SK-N-SH (cell line): ENCODE results near the gene PERM1. TPM values are rescaled to one million over a fixed set of nuclear protein-coding genes. Genes with fewer than 3 reads are reported as not detected.

Source experiments
- CTCF ChIA-PET: fragments of 300-600, 350-600 bp; formaldehyde crosslinking; extraction: SDS; loops from one replicate; lab custom pipeline; 2021; lab: Yijun Ruan, JAX
- POLR2A ChIA-PET: fragments of 350-600 bp; sonication (Branson Sonifier 250); formaldehyde crosslinking; extraction: SDS; loops from one replicate; lab custom pipeline; 2020; ENCODE audit warnings: antibody characterized with exemption, inconsistent platforms; lab: Yijun Ruan, JAX
- DNase-seq: peaks from one replicate; pipeline ENCODE4 v3.0.0; 2012
- H2AFZ ChIP-seq: fragments of 200-600 bp; sonication (generic); 2 replicates; pipeline ENCODE4 v1.8.1; 2016; ENCODE audit warnings: antibody characterized with exemption, mild to moderate bottlenecking, low read depth
- H3F3A ChIP-seq: fragments of 200-600 bp; sonication (generic); replicated peaks from 2 replicates; pipeline ENCODE3; 2016; ENCODE audit warnings: antibody characterized with exemption, mild to moderate bottlenecking; ENCODE audit not compliant: insufficient read depth
- H3K27ac ChIP-seq, 2 experiments: fragments of 200-500 bp in 1 of 2; fragments of 200-600 bp in 1 of 2; sonication (Bioruptor generic) in 1 of 2; sonication (generic), shearing (Covaris generic) in 1 of 2; 2 replicates each; pipeline versions ENCODE4 v1.5.1 to v1.6.1; 2014 to 2016; ENCODE audit warnings: low read depth in 2 of 2, inconsistent platforms in 1 of 2, low read length in 1 of 2, mild to moderate bottlenecking in 1 of 2, mixed read lengths in 1 of 2
- H3K27me3 ChIP-seq: fragments of 200-600 bp; sonication (generic), shearing (Covaris generic); 2 replicates; pipeline ENCODE4 v1.6.1; 2016; ENCODE audit warnings: mixed run types; ENCODE audit not compliant: insufficient read depth
- H3K36me3 ChIP-seq, 2 experiments: fragments of 200-500 bp in 1 of 2; fragments of 200-600 bp in 1 of 2; sonication (Bioruptor generic) in 1 of 2; sonication (generic) in 1 of 2; replicated peaks in 1 of 2; 2 replicates each; pipeline versions ENCODE3 to v1.5.1; 2014 to 2016; ENCODE audit warnings: low read length in 1 of 2, mild to moderate bottlenecking in 1 of 2; ENCODE audit not compliant: insufficient read depth in 2 of 2, control insufficient read depth in 1 of 2
- H3K4me1 ChIP-seq, 2 experiments: fragments of 200-500 bp in 1 of 2; fragments of 200-600 bp in 1 of 2; sonication (Bioruptor generic) in 1 of 2; sonication (generic), shearing (Covaris generic) in 1 of 2; 2 replicates each; pipeline versions ENCODE4 v1.5.1 to v1.6.1; 2014 to 2016; ENCODE audit warnings: low read depth in 1 of 2, low read length in 1 of 2, mixed run types in 1 of 2; ENCODE audit not compliant: insufficient read depth in 2 of 2, control insufficient read depth in 1 of 2
- H3K4me2 ChIP-seq: fragments of 200-600 bp; sonication (generic), shearing (Covaris generic); 2 replicates; pipeline ENCODE4 v1.6.1; 2017; ENCODE audit warnings: mixed run types
- H3K4me3 ChIP-seq, 2 experiments: fragments of 200-500 bp in 1 of 2; fragments of 200-600 bp in 1 of 2; sonication (Bioruptor generic) in 1 of 2; sonication (generic), shearing (Covaris generic) in 1 of 2; 2 replicates each; pipeline versions ENCODE4 v1.5.1 to v1.8.1; 2014 to 2016; ENCODE audit warnings: low read depth in 2 of 2, inconsistent platforms in 1 of 2, low read length in 1 of 2, mild to moderate bottlenecking in 1 of 2, mixed read lengths in 1 of 2, moderate library complexity in 1 of 2
- H3K79me2 ChIP-seq: fragments of 200-600 bp; sonication (generic); 2 replicates; pipeline ENCODE4 v1.8.1; 2017; ENCODE audit warnings: mild to moderate bottlenecking; ENCODE audit not compliant: insufficient read depth
- H3K9ac ChIP-seq: fragments of 200-600 bp; sonication (generic); 2 replicates; pipeline ENCODE4 v1.6.1; 2017; ENCODE audit warnings: mixed run types
- H3K9me2 ChIP-seq: fragments of 200-600 bp; sonication (generic); 2 replicates; pipeline ENCODE4 v1.6.1; 2017; ENCODE audit warnings: mixed run types
- H3K9me3 ChIP-seq: fragments of 200-600 bp; sonication (generic); 2 replicates; pipeline ENCODE4 v1.6.1; 2017; ENCODE audit warnings: mixed run types, mild to moderate bottlenecking, moderate library complexity
- H4K20me1 ChIP-seq: fragments of 200-600 bp; sonication (generic); 2 replicates; pipeline ENCODE4 v1.6.1; 2017; ENCODE audit warnings: mild to moderate bottlenecking, mixed run types; ENCODE audit not compliant: insufficient read depth
- CHD2 ChIP-seq: fragments of 150-350 bp; IDR thresholded peaks from 2 replicates; pipeline ENCODE4 v1.6.1; 2018; ENCODE audit warnings: low read length; ENCODE audit not compliant: partially characterized antibody
- ELF1 ChIP-seq: IDR thresholded peaks from 2 replicates; pipeline ENCODE4 v1.4.0; 2012
- EP300 ChIP-seq, 2 experiments: IDR thresholded peaks; 2 replicates each; pipeline versions ENCODE4 v1.4.0 to v1.6.1; 2012; ENCODE audit warnings: borderline replicate concordance in 1 of 2, low read depth in 1 of 2, low read length in 1 of 2
- FOSL2 ChIP-seq: IDR thresholded peaks from 2 replicates; pipeline ENCODE4 v1.4.0; 2012; ENCODE audit warnings: low read depth, mild to moderate bottlenecking, moderate library complexity, borderline replicate concordance
- GABPA ChIP-seq: IDR thresholded peaks from 2 replicates; pipeline ENCODE4 v1.4.0; 2012; ENCODE audit warnings: low read depth, mild to moderate bottlenecking
- GATA2 ChIP-seq: sonication (generic); formaldehyde crosslinking; IDR thresholded peaks from 2 replicates; pipeline ENCODE4 v1.5.0; 2020; ENCODE audit warnings: mild to moderate bottlenecking, missing genetic modification reagents
- JUND ChIP-seq: IDR thresholded peaks from 2 replicates; pipeline ENCODE4 v1.4.0; 2012
- POLR2AphosphoS5 ChIP-seq: IDR thresholded peaks from 2 replicates; pipeline ENCODE4 v1.6.1; 2012; ENCODE audit warnings: low read depth, low read length
- RFX5 ChIP-seq: IDR thresholded peaks from 2 replicates; pipeline ENCODE4 v1.6.1; 2012; ENCODE audit warnings: mild to moderate bottlenecking, improper control_type of control experiment, low read length
- RXRA ChIP-seq: IDR thresholded peaks from 2 replicates; pipeline ENCODE4 v1.4.0; 2012; ENCODE audit warnings: low read depth, mild to moderate bottlenecking, borderline replicate concordance
- SIN3A ChIP-seq: IDR thresholded peaks from 2 replicates; pipeline ENCODE4 v1.6.1; 2012; ENCODE audit warnings: low read depth, mild to moderate bottlenecking, low read length, moderate library complexity, borderline replicate concordance
- TEAD4 ChIP-seq: IDR thresholded peaks from 2 replicates; pipeline ENCODE4 v1.4.0; 2012; ENCODE audit warnings: mild to moderate bottlenecking, borderline replicate concordance; ENCODE audit not compliant: insufficient read depth
- YY1 ChIP-seq: IDR thresholded peaks from 2 replicates; pipeline ENCODE4 v1.4.0; 2012; ENCODE audit warnings: low read depth, mild to moderate bottlenecking
- whole genome bisulfite sequencing: methylation state at CpG from one replicate; pipeline ENCODE4 v1.1.6; 2017; ENCODE audit warnings: low lambda C conversion rate; 5-methylcytosine and 5-hydroxymethylcytosine counted together
- polyA plus RNA-seq, 3 experiments: library from polyadenylated mRNA; depleted of rRNA; stranded (reverse); fragments of >200 nt; gene quantifications; 2 replicates each; pipeline ENCODE4 v1.2.3, GENCODE V29; 2012
- TF ChIP-seq, protein P1 (sequence below): IDR thresholded peaks from 2 replicates; pipeline ENCODE4 v1.4.0; 2012; ENCODE audit warnings: low read depth, borderline replicate concordance
- TF ChIP-seq, protein P2 (sequence below): IDR thresholded peaks from 2 replicates; pipeline ENCODE4 v1.4.0; 2012; ENCODE audit warnings: low read depth, borderline replicate concordance
- TF ChIP-seq, protein P3 (sequence below): fragments of 150-350 bp; IDR thresholded peaks from 2 replicates; pipeline ENCODE4 v1.6.1; 2017; ENCODE audit warnings: antibody characterized with exemption, low read length, low read depth, borderline replicate concordance
- TF ChIP-seq, protein P4 (sequence below): fragments of 200-600 bp; sonication (generic); IDR thresholded peaks from 2 replicates; pipeline ENCODE4 v1.6.1; 2017; ENCODE audit warnings: antibody characterized with exemption, mild to moderate bottlenecking, moderate library complexity
- TF ChIP-seq, protein P5 (sequence below): fragments of 150-350 bp; IDR thresholded peaks from 2 replicates; pipeline ENCODE4 v1.6.1; 2016; ENCODE audit warnings: mild to moderate bottlenecking, low read depth, low read length
- TF ChIP-seq, protein P6 (sequence below): IDR thresholded peaks from 2 replicates; pipeline ENCODE4 v1.6.1; 2012; ENCODE audit warnings: mild to moderate bottlenecking, low read depth, low read length, moderate library complexity

PERM1 gene
- polyA plus RNA-seq, 1 of the 3 experiments (the other 2 are of a cell fraction) = 0.25 TPM

DNA sequence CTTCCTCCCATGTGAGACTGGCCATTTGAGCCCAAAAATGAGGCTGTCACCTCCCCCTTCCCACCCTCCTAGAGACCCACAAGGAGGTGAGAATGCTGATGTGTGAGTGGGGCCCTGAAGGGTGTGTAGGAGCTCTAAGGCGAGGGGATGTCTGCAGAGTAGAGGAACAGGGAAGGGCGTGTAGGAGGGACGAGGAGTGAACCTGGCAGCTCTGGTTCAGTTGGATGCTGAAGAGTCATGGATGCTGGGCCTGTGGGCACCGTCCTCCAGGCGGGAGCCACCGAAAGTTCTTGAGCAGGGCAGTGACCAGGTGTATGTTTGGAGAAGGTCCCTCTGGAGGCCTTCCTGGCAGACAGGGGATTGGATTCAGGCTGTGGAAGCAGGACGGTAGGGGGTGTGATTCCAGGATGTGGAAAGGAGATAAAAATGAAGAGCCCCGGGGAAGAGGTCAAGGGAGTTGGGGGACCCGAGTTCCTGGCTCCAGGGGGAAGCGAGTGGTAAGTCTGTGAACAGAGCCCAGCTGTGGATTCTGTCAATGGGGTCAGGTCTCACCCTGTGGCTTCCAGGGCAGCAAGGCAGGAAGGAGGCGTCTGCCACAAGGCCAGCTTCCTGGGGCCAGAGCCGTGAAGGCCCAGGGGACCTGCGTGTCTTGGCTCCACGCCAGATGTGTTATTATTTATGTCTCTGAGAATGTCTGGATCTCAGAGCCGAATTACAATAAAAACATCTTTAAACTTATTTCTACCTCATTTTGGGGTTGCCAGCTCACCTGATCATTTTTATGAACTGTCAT lies 50.3 kb downstream of the PERM1 start:
- Histone ChIP-seq H3K27ac (no peak overlapping the region), H3K9me3 (no peaks in the 10 kb centered on the region), H3K4me1 (peaks cover 0 to 12% of the 10 kb centered on the region in 2 experiments; a peak in 1 of 4 replicates), H3K4me2 (no peak overlapping the region), H3K79me2 (no peaks in the 10 kb centered on the region)
- CTCF ChIA-PET = interaction anchor here (0.9 to 6.6 kb wide), 5 partner anchors 8 to 70 kb away, joined by 4 to 49 read pairs (median 15); no protein-coding TSS in a partner anchor
- TF ChIP-seq SIN3A = no peak
- TF ChIP-seq EP300 (IDR thresholded peaks at IDR 0.05; ENCODE audit: borderline replicate concordance in 1 of 2, low read depth in 1 of 2, low read length in 1 of 2) = no peak
- TF ChIP-seq, protein P1, sequence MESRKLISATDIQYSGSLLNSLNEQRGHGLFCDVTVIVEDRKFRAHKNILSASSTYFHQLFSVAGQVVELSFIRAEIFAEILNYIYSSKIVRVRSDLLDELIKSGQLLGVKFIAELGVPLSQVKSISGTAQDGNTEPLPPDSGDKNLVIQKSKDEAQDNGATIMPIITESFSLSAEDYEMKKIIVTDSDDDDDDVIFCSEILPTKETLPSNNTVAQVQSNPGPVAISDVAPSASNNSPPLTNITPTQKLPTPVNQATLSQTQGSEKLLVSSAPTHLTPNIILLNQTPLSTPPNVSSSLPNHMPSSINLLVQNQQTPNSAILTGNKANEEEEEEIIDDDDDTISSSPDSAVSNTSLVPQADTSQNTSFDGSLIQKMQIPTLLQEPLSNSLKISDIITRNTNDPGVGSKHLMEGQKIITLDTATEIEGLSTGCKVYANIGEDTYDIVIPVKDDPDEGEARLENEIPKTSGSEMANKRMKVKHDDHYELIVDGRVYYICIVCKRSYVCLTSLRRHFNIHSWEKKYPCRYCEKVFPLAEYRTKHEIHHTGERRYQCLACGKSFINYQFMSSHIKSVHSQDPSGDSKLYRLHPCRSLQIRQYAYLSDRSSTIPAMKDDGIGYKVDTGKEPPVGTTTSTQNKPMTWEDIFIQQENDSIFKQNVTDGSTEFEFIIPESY = no peak
- TF ChIP-seq GATA2 (CRISPR knock-in tag) = no peak
- TF ChIP-seq, protein P2, sequence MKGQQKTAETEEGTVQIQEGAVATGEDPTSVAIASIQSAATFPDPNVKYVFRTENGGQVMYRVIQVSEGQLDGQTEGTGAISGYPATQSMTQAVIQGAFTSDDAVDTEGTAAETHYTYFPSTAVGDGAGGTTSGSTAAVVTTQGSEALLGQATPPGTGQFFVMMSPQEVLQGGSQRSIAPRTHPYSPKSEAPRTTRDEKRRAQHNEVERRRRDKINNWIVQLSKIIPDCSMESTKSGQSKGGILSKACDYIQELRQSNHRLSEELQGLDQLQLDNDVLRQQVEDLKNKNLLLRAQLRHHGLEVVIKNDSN = no peak
- TF ChIP-seq GABPA = no peak
- no peak for TF ChIP-seq JUND
- TF ChIP-seq POLR2AphosphoS5 = no peak
- TF ChIP-seq, protein P3, sequence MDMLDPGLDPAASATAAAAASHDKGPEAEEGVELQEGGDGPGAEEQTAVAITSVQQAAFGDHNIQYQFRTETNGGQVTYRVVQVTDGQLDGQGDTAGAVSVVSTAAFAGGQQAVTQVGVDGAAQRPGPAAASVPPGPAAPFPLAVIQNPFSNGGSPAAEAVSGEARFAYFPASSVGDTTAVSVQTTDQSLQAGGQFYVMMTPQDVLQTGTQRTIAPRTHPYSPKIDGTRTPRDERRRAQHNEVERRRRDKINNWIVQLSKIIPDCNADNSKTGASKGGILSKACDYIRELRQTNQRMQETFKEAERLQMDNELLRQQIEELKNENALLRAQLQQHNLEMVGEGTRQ = no peak
- TF ChIP-seq, protein P4, sequence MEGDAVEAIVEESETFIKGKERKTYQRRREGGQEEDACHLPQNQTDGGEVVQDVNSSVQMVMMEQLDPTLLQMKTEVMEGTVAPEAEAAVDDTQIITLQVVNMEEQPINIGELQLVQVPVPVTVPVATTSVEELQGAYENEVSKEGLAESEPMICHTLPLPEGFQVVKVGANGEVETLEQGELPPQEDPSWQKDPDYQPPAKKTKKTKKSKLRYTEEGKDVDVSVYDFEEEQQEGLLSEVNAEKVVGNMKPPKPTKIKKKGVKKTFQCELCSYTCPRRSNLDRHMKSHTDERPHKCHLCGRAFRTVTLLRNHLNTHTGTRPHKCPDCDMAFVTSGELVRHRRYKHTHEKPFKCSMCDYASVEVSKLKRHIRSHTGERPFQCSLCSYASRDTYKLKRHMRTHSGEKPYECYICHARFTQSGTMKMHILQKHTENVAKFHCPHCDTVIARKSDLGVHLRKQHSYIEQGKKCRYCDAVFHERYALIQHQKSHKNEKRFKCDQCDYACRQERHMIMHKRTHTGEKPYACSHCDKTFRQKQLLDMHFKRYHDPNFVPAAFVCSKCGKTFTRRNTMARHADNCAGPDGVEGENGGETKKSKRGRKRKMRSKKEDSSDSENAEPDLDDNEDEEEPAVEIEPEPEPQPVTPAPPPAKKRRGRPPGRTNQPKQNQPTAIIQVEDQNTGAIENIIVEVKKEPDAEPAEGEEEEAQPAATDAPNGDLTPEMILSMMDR = no peak
- TF ChIP-seq RFX5 = no peak
- TF ChIP-seq FOSL2 = no peak
- no peak for TF ChIP-seq ELF1
- no peak for TF ChIP-seq RXRA
- no peak for TF ChIP-seq YY1
- TF ChIP-seq, protein P5, sequence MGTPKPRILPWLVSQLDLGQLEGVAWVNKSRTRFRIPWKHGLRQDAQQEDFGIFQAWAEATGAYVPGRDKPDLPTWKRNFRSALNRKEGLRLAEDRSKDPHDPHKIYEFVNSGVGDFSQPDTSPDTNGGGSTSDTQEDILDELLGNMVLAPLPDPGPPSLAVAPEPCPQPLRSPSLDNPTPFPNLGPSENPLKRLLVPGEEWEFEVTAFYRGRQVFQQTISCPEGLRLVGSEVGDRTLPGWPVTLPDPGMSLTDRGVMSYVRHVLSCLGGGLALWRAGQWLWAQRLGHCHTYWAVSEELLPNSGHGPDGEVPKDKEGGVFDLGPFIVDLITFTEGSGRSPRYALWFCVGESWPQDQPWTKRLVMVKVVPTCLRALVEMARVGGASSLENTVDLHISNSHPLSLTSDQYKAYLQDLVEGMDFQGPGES = no peak
- no peak for TF ChIP-seq TEAD4
- no peak for TF ChIP-seq CHD2
- TF ChIP-seq, protein P6, sequence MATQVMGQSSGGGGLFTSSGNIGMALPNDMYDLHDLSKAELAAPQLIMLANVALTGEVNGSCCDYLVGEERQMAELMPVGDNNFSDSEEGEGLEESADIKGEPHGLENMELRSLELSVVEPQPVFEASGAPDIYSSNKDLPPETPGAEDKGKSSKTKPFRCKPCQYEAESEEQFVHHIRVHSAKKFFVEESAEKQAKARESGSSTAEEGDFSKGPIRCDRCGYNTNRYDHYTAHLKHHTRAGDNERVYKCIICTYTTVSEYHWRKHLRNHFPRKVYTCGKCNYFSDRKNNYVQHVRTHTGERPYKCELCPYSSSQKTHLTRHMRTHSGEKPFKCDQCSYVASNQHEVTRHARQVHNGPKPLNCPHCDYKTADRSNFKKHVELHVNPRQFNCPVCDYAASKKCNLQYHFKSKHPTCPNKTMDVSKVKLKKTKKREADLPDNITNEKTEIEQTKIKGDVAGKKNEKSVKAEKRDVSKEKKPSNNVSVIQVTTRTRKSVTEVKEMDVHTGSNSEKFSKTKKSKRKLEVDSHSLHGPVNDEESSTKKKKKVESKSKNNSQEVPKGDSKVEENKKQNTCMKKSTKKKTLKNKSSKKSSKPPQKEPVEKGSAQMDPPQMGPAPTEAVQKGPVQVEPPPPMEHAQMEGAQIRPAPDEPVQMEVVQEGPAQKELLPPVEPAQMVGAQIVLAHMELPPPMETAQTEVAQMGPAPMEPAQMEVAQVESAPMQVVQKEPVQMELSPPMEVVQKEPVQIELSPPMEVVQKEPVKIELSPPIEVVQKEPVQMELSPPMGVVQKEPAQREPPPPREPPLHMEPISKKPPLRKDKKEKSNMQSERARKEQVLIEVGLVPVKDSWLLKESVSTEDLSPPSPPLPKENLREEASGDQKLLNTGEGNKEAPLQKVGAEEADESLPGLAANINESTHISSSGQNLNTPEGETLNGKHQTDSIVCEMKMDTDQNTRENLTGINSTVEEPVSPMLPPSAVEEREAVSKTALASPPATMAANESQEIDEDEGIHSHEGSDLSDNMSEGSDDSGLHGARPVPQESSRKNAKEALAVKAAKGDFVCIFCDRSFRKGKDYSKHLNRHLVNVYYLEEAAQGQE = no peak
- TF ChIP-seq, all 33 proteins: peak for 0
- no peak overlapping the region for H2AFZ ChIP-seq
- H3F3A ChIP-seq = peaks cover 3% of the 10 kb centered on the region
- H3K9me2 ChIP-seq = no peaks in the 10 kb centered on the region
- H3K27me3 ChIP-seq = no peaks in the 10 kb centered on the region
- POLR2A ChIA-PET = no interaction called here
- no peak overlapping the region for H3K4me3 ChIP-seq
- DNase-seq = no peak
- WGBS = 77% methylated on average over 15 of the region's 15 CpGs
- H3K9ac ChIP-seq = no peak overlapping the region
- no peaks in the 10 kb centered on the region for H3K36me3 ChIP-seq
- H4K20me1 ChIP-seq = 0 out of 2 replicates have a peak, but pooled peaks cover 2% of the 10 kb centered on the region
